Measurements from ENCODE around the gene SUPT5H. TPM values are rescaled to one million over a fixed set of nuclear protein-coding genes. Genes with fewer than 3 reads are reported as not detected.
A peak's percentile ranks its signal among the peaks of the same experiment; 100 is the strongest.

SUPT5H gene
- total RNA-seq, 1 donor from 2014 or later = 126 TPM

GRCh38 chr19:39498798-39499642, 53.6 kb downstream of the SUPT5H start, which contains the start of gene DLL3:
Gene DLL3 (plus strand): TSS chr19:39498947. CDS start chr19:39498975, 28 bp downstream.
- H3K4me3 ChIP-seq (ENCODE audit: low read depth, low read length) = peak within 1 kb of the TSS; percentile 12
- no peak for DNase-seq (ENCODE audit: low read depth)

GRCh38 chr19:39499932-39500331, 54.5 kb downstream of the SUPT5H start:
- TF ChIP-seq CTCF (conservative IDR thresholded peaks at IDR 0.05; ENCODE audit: low read depth, low read length) = no peak
- no peak for DNase-seq (ENCODE audit: low read depth)
- no peak overlapping the region for H3K4me3 ChIP-seq (ENCODE audit: low read depth, low read length)

More at GRCh38 chr19:39498798-39499642, 53.6 kb downstream of the SUPT5H start, which contains the start of gene DLL3:
- TF ChIP-seq CTCF (conservative IDR thresholded peaks at IDR 0.05; ENCODE audit: low read depth, low read length) = no peak

DNA sequence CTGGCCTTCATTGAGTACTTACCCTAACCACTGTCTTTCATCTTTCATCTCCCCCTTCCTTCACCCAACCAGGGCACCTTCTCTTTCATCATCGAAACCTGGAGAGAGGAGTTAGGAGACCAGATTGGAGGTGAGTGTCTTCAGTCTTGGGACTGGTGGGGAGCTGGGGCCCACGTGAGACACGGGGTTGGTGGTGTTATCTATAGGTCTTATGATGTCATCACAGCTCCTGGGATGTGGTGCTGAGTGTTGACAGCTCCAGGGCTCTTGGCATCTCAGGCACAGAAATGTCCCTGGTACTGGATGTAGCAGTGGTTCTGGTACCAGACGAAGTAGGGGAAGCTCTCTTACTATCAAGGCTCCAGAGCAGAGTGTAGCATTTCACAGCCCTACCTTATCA, 55.2 kb downstream of the SUPT5H start:
- no peak overlapping the region for H3K4me3 ChIP-seq (ENCODE audit: low read depth, low read length)
- TF ChIP-seq CTCF (conservative IDR thresholded peaks at IDR 0.05; ENCODE audit: low read depth, low read length) = no peak
- DNase-seq (ENCODE audit: low read depth) = no peak

- H3K4me3 ChIP-seq (ENCODE audit: low read depth, low read length) = no peak overlapping the region
- no peak for TF ChIP-seq CTCF (conservative IDR thresholded peaks at IDR 0.05; ENCODE audit: low read depth, low read length)
- DNase-seq (ENCODE audit: low read depth) = no peak
Measured at GRCh38 chr19:39501340-39501739, 56.0 kb downstream of the SUPT5H start.

DNA sequence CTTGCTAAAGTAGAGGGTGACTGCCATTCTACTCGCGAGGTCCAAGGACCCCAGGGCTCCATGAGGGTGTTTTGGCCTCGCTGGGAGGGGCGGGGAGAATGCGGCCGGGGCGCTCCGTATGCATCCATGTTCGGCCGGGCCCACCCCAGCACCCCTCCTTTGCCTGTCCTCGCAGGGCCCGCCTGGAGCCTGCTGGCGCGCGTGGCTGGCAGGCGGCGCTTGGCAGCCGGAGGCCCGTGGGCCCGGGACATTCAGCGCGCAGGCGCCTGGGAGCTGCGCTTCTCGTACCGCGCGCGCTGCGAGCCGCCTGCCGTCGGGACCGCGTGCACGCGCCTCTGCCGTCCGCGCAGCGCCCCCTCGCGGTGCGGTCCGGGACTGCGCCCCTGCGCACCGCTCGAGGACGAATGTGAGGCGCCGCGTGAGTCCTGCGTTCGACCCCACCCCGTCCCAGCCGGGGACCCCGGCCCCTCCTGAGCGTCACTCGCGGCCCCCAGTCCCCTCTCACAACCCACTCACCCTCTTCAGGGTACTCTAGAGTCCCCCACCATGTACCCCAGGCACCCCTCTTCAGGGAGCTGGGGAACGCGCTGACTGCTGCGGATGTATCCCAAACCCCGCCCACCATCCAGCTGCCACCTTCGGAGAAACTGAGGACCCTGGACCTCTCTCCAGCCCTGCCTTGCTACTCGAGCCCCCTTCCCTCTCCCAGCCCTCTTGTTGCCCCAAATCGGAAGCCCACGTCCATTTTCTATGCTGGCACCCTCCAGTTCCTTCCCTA, 57.4 kb downstream of the SUPT5H start:
- TF ChIP-seq CTCF (conservative IDR thresholded peaks at IDR 0.05; ENCODE audit: low read depth, low read length) = peak; percentile 65
- H3K4me3 ChIP-seq (ENCODE audit: low read depth, low read length) = no peak overlapping the region
- DNase-seq (ENCODE audit: low read depth) = no peak

- DNase-seq (ENCODE audit: low read depth) = no peak
- peak overlapping the region; percentile 24 for H3K4me3 ChIP-seq (ENCODE audit: low read depth, low read length)
- TF ChIP-seq CTCF (conservative IDR thresholded peaks at IDR 0.05; ENCODE audit: low read depth, low read length) = no peak
Measured at GRCh38 chr19:39506598-39506943, 61.2 kb downstream of the SUPT5H start.
